Activated T-cell treated with anti-CD3 and anti-CD28 coated beads, Interleukin-2, amount 50 U/mL, for 24 hours (primary cell): ENCODE data around the gene DENND5A.

Source experiments
- DNase-seq: peaks from one replicate; pipeline ENCODE4 v3.0.0-alpha.2; 2020
- H3K27ac Mint-ChIP-seq: 2 replicates; pipeline ENCODE4 v1.8.0; 2020; ENCODE audit warnings: mild to moderate bottlenecking, mixed read lengths
- H3K27me3 Mint-ChIP-seq: 2 replicates; pipeline ENCODE4 v1.8.0; 2020; ENCODE audit warnings: mixed read lengths
- H3K36me3 Mint-ChIP-seq: 2 replicates; pipeline ENCODE4 v1.8.0; 2020; ENCODE audit warnings: low read depth, mixed read lengths
- H3K4me1 Mint-ChIP-seq: 2 replicates; pipeline ENCODE4 v1.8.0; 2020; ENCODE audit warnings: low read depth, mixed read lengths
- H3K4me3 Mint-ChIP-seq: 2 replicates; pipeline ENCODE4 v1.8.0; 2020; ENCODE audit warnings: mild to moderate bottlenecking, moderate library complexity, mixed read lengths
- H3K9me3 Mint-ChIP-seq: 2 replicates; pipeline ENCODE4 v1.8.0; 2020; ENCODE audit warnings: mixed read lengths

DENND5A gene

DNA sequence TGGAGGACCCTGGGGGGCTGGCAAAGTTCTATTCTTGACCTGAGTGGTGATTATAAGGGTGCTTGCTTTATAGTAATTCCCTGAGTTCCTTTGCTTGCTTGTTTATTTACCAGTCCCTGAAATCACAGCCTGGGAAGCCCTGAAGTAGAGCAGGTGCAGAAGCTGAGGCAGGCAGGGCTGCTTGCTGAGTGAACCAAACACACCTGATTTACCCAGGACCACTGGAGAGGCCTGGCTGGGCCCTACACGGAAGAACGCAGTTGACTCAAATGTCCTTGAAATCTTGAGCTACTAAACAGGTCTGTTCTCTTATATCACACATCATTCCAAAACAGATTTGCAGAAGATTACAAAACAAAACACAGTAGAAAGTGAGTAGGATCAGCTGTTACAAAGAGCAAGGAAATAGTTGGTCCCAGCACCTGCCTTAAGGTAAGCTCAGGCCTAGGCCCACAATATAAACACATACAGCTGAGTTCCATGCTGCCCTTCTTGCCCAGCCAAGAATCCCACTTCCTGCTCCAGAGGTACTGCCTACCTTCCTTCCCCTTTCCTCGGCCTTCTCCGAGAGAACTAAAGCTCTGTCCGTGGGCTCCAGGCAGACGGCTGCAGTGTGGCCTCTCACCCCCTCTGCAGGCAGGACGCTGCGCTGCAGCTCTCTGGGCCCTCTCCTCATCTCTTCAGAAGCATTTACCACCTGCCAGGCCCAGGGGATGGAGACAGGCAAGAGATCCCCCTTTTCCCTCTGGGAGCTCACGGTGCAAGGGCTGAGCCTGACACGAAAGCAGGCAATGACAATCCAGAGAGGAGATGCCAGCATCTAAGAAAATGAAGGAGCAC, 127.6 kb downstream of the DENND5A start:
- no peaks in the 10 kb centered on the region for H3K9me3 Mint-ChIP-seq
- peak overlapping the region; percentile 75 for H3K27ac Mint-ChIP-seq
- H3K4me3 Mint-ChIP-seq: no peak overlapping the region
- peaks cover 36% of the 10 kb centered on the region for H3K4me1 Mint-ChIP-seq
- DNase-seq: peak; percentile 82
- H3K36me3 Mint-ChIP-seq: peaks cover 30% of the 10 kb centered on the region
- no peaks in the 10 kb centered on the region for H3K27me3 Mint-ChIP-seq

DNA sequence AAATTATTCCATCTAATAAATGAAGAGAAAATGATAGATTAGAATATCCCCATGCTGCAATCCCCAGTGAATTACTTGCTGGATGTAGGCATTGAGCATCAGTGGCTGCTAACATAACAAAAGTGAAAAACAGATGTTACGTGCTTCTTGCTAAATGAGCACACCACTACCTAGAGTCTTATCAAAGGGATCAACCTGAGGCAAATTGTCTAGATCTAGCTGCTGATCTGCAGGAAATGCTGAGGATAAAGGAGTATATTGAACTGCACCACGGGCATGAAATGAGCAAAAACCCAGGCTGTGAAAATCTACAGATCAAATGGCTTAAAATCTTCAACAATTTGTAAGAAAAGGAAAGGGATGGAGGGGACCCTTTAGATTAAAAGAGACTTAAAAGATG, 128.4 kb downstream of the DENND5A start:
- no peak overlapping the region for H3K4me3 Mint-ChIP-seq
- H3K9me3 Mint-ChIP-seq: no peaks in the 10 kb centered on the region
- H3K27me3 Mint-ChIP-seq: no peaks in the 10 kb centered on the region
- peaks cover 36% of the 10 kb centered on the region for H3K4me1 Mint-ChIP-seq
- H3K36me3 Mint-ChIP-seq: peaks cover 24% of the 10 kb centered on the region
- H3K27ac Mint-ChIP-seq: no peak overlapping the region
- no peak for DNase-seq

DNA sequence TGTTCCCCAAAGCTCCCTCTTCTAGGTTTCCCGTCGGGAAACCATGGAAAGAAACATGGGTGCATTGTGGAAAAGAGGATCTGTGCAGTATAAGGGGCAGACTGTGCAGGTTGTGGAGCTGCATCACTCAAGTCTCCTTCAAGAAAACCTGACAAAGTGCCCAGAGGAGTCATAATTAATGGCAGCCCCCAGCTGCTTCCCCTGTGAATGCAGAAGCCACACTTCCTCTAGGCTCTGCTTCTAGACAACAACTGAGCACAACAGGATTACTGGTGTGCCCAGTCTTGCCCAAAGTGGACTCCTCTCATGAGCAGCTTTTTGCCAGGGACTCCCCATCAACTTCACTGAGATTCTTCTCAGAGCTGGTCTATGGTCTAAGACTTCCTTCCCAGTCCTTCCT, 131.2 kb downstream of the DENND5A start:
- Mint-ChIP-seq H3K27me3 (no peaks in the 10 kb centered on the region), H3K36me3 (peaks cover 7% of the 10 kb centered on the region), H3K27ac (no peak overlapping the region), H3K9me3 (no peaks in the 10 kb centered on the region), H3K4me1 (peaks cover 19% of the 10 kb centered on the region), H3K4me3 (no peak overlapping the region)
- no peak for DNase-seq

DNA sequence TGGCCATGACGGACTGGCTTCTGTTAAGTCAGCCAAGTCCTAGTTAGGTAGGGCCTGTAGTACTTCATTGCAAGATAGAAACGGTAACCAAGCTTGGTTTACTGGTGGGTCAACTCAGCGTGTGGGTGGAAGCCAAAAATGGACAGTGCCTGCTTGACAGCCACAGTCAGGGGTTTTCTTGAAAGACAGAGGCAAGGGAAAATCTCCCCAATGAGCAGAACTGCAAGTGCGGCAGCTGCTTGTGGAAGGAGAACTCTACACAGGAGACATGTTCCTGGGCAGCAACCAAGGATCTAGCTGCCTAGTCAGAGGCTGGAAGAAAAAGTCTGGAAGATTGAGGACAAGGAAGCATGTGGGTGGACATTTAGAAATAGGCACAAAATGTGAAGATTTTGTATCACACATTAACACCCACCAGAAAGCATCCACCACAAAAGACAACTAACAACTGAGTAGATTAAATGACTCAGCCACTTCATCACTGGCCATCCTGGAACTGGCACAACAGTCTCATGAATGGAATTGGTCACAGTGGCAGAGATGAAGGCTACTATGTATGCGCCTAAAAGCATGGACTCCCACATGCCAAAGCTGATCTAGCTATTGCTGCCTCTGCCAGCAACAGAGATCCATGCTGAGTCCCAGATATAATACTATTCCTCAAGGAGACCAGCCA, 132.8 kb downstream of the DENND5A start:
- DNase-seq: no peak
- Mint-ChIP-seq H3K27me3 (no peaks in the 10 kb centered on the region), H3K4me1 (peaks cover 5% of the 10 kb centered on the region)

DNA sequence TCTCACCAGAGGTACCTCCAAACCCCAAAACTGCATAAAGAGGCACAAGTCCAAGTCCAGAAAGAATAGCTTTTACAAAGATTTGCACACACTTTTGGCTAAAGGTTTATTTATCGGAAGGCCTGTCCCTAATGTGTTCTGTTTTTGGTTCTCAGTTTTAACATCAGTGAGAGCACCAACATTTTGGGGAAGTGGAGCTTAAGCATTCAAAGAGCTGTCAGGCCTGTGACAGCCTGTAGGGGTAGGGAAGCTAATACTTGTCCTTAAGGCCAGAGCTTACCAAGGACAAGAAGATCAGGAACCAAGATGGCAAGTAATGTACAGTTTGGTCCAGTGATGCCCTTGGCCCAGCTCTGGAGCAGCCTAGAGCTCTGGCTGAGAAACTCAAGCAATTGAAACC, 134.9 kb downstream of the DENND5A start:
- DNase-seq: no peak
- H3K9me3 Mint-ChIP-seq: no peaks in the 10 kb centered on the region
- no peak overlapping the region for H3K27ac Mint-ChIP-seq
- H3K4me3 Mint-ChIP-seq: no peak overlapping the region
- H3K27me3 Mint-ChIP-seq: no peaks in the 10 kb centered on the region
- peaks cover 8% of the 10 kb centered on the region for H3K4me1 Mint-ChIP-seq
- H3K36me3 Mint-ChIP-seq: no peaks in the 10 kb centered on the region

More for the DNA sequence above, 132.8 kb downstream of the DENND5A start:
- no peak overlapping the region for H3K4me3 Mint-ChIP-seq
- H3K36me3 Mint-ChIP-seq: peaks cover 2% of the 10 kb centered on the region
- H3K27ac Mint-ChIP-seq: no peak overlapping the region
- no peaks in the 10 kb centered on the region for H3K9me3 Mint-ChIP-seq

DNA sequence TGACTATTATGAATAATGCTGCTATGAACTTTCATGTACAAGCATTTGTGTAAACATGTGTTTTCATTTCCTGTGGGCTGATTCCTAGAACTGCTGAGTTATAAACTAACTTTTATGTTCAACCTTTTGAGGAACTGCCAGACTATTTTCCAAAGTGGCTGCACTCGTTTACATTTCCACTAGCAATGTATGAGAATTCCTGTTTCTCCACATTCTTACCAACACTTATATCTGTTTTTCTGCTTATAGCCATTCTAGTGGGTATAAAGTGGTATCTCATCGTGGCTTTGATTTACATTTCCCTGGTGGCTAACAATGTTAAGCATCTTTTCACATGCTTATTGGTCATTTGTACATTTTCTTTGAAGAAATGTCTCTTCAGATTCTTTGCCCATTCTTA, 138.5 kb downstream of the DENND5A start:
- Mint-ChIP-seq H3K9me3 (no peaks in the 10 kb centered on the region), H3K27me3 (peaks cover 6% of the 10 kb centered on the region), H3K4me3 (no peak overlapping the region), H3K4me1 (peaks cover 8% of the 10 kb centered on the region), H3K36me3 (no peaks in the 10 kb centered on the region), H3K27ac (no peak overlapping the region)
- no peak for DNase-seq

DNA sequence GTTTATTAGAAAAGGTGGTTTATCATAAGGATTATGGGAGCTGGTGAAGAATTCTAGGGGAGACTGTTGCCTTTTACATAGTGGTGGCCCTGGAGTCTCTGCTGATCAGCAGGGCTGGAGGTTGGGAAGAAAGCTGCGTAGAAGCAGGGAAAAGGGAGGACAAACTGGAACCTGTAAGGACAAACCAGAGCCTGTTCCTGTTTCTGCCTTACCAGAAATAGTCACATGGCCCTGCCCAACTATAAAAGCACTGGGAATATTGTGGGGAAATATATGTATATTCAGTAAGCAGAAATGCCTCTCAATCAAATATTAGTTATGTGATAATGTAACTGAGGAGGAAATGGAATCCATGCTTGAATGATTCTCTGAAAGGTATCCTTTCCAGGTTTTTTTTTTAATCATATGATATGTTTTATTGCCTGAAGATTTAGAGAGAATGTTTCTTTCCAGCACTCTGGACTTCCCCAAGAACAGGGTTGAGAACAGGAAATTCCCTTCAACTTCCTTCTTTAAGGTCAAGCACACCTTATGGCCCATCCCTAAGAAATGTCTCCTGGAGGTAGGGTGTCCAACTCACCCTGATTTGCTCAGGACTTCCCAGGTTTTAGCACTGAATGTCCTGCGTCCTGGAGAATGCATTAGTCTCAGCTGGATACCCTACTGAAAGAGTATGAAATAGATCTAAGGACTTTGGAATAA, 139.8 kb downstream of the DENND5A start:
- Mint-ChIP-seq H3K27ac (no peak overlapping the region), H3K9me3 (no peaks in the 10 kb centered on the region), H3K4me1 (peaks cover 8% of the 10 kb centered on the region), H3K4me3 (no peak overlapping the region), H3K36me3 (no peaks in the 10 kb centered on the region), H3K27me3 (peaks cover 6% of the 10 kb centered on the region)
- no peak for DNase-seq

DNA sequence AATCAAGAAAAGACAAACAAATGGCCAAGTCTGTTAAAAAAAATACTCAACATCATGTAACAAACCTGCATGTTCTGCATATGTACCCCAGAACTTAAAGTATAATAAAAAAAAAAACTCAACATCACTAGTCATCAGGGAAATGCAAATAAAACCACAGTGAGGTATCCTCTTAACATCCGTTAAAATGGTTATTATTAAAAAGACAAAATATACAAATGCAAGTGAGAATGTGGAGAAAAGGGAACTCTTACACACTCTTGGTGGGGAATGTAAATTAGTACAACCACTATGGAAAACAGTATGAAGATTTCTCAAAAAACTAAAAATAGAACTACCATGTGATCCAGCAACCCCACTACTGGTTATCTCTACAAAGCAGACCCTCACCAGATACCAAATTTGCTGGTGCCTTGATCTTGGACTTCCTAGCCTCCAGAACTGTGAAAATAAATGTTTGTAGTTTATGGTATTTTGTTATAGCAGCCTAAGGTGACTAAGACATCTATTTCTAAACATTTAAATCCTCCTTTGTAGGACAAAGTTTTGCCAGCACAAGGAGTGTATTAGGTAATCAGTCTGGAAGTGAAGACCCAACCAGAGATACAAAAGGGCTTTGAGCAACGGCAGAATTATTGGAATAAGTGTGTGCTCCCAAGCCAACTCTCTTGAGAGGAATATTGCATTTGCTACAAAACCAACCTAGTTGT, 141.4 kb downstream of the DENND5A start:
- Mint-ChIP-seq H3K36me3 (no peaks in the 10 kb centered on the region), H3K27me3 (peaks cover 6% of the 10 kb centered on the region), H3K4me3 (no peak overlapping the region), H3K4me1 (peaks cover 8% of the 10 kb centered on the region), H3K27ac (no peak overlapping the region), H3K9me3 (no peaks in the 10 kb centered on the region)
- no peak for DNase-seq

DNA sequence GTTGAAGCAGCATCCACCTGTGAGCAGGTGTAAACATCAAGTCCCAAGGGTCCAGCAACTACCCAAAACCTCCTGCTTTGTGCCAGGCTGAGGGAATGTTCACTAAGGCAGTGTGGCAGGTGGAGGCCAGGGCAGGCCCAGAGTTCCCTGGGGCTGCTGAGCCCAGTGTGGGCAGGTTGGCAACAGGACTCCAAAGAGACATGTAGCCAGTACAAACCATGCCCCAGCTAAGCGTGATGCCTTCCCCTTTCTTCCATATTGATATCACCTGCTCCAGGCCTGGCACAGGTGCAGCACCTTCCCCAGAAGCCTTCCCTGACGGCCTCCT, 143.7 kb downstream of the DENND5A start:
- Mint-ChIP-seq H3K36me3 (no peaks in the 10 kb centered on the region), H3K27me3 (peaks cover 6% of the 10 kb centered on the region), H3K4me3 (no peak overlapping the region), H3K27ac (no peak overlapping the region), H3K9me3 (no peaks in the 10 kb centered on the region), H3K4me1 (peaks cover 6% of the 10 kb centered on the region)
- DNase-seq: no peak

DNA sequence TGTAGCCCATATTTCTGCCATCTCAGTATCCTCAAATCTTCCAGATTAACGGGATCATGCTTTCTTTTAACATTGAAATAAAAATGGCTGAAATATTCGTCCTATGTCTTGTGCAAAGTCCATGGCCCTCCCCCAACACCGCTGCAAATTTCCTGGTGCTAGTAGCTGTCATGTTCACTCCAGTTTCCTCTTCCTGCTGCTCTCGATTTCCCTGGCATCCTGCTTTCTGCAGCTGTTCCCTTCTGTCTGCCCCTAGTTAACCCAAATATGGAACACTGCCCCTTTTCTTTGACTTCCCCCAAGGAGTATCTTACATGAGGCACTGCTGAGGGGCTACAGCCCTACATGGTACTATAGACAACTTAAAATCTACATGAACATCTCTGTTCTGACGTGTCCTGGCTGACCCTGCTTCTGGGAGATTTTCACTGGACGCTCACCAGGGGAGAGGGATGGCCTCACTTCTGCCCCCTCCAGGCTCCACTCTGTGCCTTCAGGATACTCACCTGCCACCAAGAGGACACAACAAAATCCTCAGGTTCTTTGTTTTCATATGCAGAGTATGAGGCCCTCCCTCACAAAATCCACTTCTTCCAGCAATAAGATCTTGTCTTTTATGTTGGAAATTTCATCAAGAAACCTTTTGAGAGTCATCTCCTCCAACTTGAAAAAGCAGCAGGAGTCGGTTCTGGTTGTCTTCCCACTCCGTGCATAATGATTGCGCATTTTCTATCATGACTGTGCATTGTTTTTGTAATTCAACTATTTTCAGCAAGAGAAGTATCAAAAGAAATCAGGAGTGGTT, 144.3 kb downstream of the DENND5A start:
- H3K27me3 Mint-ChIP-seq: peaks cover 6% of the 10 kb centered on the region
- no peak overlapping the region for H3K4me3 Mint-ChIP-seq
- no peaks in the 10 kb centered on the region for H3K36me3 Mint-ChIP-seq
- DNase-seq: no peak
- H3K9me3 Mint-ChIP-seq: no peaks in the 10 kb centered on the region
- peaks cover 4% of the 10 kb centered on the region for H3K4me1 Mint-ChIP-seq
- H3K27ac Mint-ChIP-seq: no peak overlapping the region

DNA sequence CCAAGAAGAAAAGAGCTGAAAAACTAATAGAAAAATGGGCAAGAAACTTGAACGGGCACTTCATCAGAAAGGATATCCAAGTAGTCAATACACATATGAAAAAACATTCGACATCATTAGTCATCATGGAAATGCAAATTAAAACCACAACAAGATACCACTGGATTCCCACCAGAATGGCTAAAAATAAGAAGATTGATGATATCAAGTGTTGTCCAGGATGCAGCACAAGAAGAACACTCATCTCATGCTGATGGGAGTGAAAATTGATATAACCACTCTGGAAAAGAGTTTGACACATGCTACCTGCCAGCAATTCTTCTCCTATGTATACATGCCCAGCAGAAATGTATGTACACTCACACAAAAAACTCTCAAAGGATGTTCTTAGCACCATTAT, 146.9 kb downstream of the DENND5A start:
- H3K4me3 Mint-ChIP-seq: no peak overlapping the region
- H3K27me3 Mint-ChIP-seq: peaks cover 3% of the 10 kb centered on the region
- peaks cover 2% of the 10 kb centered on the region for H3K9me3 Mint-ChIP-seq
- H3K4me1 Mint-ChIP-seq: peaks cover 4% of the 10 kb centered on the region
- no peak for DNase-seq
- H3K27ac Mint-ChIP-seq: no peak overlapping the region
- H3K36me3 Mint-ChIP-seq: no peaks in the 10 kb centered on the region

DNA sequence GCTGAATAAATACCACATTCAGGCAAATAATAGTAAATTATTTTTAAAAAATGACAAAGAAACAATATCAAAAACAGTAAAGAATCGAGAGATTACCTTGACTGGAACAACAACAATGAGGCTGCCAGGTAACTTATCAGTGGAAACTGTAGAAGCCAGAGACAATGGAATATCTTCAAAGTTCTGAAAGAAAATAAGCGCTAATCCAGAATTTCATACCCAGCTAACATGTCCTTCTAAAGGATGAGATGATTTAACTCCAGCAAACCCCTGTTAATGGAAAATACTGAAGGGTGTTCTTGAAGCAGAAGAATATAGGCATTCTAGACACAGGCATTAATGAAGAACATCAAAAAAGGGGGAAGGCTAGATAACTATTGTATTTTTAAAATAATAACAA, 153.1 kb downstream of the DENND5A start:
- H3K4me1 Mint-ChIP-seq: peaks cover 1% of the 10 kb centered on the region
- peaks cover 3% of the 10 kb centered on the region for H3K27me3 Mint-ChIP-seq
- H3K27ac Mint-ChIP-seq: no peak overlapping the region
- no peak overlapping the region for H3K4me3 Mint-ChIP-seq
- no peak for DNase-seq
- no peaks in the 10 kb centered on the region for H3K36me3 Mint-ChIP-seq
- H3K9me3 Mint-ChIP-seq: peaks cover 18% of the 10 kb centered on the region

DNA sequence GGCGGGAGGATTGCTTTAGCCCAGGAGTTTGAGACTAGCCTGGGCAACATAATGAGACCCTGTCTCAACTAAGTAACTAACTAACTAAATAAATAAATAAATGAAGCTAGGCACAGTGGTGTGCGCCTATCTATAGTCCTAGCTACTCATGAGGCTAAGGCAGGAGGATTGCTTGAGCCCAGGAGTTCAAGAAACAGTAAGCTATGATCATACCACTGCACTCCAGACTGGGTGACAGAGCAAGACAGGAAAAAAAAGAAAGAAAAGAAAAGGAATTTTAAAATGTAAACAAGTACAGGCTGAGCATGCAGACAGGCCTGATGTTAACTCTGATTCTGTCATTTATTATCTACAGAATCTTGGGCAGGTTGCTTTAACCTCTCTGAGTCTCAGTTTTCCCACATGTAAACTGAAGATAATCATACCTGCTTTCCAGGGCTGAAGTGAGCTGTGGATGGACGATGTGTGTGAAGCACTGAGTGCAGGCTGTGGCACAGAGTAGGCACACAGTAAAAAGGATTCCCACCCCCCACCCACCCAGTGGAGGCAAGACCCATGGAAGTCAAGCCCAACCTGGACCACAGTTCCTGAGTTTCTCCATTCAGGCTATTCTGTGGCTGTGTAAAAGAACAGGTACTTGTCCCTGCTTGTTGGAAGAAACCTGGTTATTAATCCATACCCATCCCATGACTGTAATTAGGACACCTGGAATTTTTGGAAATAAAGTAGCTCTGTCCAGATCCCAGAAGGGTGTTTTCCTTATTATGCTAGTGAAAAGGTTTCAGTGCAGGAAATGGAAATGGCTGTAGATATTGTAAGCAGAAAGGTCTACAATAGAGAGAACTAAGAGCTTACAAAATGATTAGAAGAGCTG, 155.1 kb downstream of the DENND5A start:
- H3K36me3 Mint-ChIP-seq: no peaks in the 10 kb centered on the region
- H3K9me3 Mint-ChIP-seq: peaks cover 18% of the 10 kb centered on the region
- peaks cover 13% of the 10 kb centered on the region for H3K27me3 Mint-ChIP-seq
- H3K27ac Mint-ChIP-seq: no peak overlapping the region
- peaks cover 1% of the 10 kb centered on the region for H3K4me1 Mint-ChIP-seq
- no peak overlapping the region for H3K4me3 Mint-ChIP-seq
- no peak for DNase-seq
